GM19035 (cell line): ENCODE measurements around the gene GPR45.
A peak's percentile ranks its signal among the peaks of the same experiment; 100 is the strongest.
"Not testable (repeated sequence)": the region's sequence is repeated elsewhere in the genome, so short reads cannot be mapped to it uniquely, and the experiment has no call there.

Experiments used
- ATAC-seq: cut with Tn5 transposase; IDR thresholded peaks from one replicate; pipeline ENCODE4 v1.9.1; 2021; ENCODE audit not compliant: unreplicated experiment

GPR45 gene, protein sequence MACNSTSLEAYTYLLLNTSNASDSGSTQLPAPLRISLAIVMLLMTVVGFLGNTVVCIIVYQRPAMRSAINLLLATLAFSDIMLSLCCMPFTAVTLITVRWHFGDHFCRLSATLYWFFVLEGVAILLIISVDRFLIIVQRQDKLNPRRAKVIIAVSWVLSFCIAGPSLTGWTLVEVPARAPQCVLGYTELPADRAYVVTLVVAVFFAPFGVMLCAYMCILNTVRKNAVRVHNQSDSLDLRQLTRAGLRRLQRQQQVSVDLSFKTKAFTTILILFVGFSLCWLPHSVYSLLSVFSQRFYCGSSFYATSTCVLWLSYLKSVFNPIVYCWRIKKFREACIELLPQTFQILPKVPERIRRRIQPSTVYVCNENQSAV

DNA sequence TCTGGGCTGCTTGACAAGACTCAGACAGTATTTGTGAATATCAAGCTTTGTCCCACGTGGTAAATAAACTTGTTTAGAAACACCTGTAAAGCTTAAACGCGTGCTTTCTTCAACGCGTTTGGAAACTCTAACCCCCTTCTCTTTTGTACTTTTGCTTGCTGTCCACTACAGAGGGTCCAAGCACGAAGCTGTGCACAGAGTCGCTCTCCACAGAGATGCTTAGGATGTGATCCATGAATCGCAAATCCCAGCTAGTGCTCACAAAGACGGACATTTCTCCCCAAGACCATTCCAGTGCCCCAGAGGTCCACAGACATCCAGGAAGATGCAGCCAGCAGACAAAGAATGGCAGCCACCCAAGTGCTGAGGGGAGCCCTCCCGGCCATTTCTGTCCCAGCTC lies at the start of gene GPR45:
GPR45 (plus strand) TSS at position 301 of the 400 bp plus-strand sequence. CDS start 116 bp downstream, outside the sequence.
- no peak for ATAC-seq

- no peak for ATAC-seq
These were observed 47.4 kb upstream of the GPR45 start for GRCh38 chr2:105194022-105194675.

- ATAC-seq, result no peak
These were observed 44.9 kb upstream of the GPR45 start for GRCh38 chr2:105196651-105197050.

- ATAC-seq, result no peak
These were observed 25.9 kb upstream of the GPR45 start for GRCh38 chr2:105215586-105216192.

- ATAC-seq, result no peak
These were observed 20.9 kb upstream of the GPR45 start for GRCh38 chr2:105220604-105221003.

DNA sequence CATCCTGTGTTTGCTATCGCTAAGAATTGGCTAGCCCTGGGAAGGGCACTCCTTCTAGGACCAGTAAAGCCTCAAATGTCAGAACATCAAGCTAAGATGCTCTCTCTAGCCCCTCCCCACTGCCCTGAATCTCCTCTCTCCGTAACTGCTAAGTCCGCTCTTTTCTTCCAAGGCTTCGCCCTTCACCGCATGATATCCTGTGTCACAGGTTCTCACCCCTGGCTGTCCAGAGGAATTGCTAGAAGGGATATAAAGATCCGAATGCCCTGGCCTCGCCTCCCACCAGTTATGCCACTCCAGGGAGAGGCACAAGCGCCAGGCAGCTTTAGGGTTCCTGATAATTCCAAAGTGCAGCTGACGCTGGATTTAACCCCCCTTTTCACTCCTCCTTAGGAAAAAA lies 17.1 kb upstream of the GPR45 start:
- no peak for ATAC-seq

GRCh38 chr2:105231232-105231619 lies 10.3 kb upstream of the GPR45 start:
- ATAC-seq, result no peak

DNA sequence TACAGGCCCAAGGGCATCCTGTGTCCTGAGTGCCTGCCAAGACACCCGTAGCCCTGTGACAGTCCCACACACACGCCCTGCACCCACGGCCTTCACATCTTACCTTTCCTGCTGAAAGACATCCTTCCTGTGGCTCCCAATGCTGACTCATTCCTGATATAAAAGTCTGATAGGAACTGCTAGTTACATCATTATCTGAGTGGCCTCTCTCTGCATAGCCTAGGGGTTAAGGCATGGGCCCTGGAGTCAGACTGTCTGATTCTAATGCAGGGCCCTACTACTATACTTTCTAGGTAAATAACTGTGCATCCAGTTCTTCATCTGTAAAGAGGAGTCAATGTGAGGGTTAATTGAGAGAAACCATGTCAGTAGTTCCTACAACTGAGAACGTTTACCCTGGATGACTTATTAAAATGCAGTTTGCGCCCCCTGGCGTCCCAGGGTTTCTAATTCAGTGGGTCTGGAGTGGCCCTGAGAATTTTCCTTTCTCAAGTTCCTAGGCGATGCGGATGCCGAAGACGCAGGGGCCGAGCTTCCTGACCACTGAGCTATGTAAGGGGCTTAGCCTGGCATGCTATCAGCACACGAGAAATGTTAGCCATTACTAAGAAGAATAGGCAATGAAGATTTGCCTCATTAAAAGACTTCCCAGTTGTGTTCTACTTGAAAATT lies 6.0 kb upstream of the GPR45 start:
- peak; percentile 69 for ATAC-seq

DNA sequence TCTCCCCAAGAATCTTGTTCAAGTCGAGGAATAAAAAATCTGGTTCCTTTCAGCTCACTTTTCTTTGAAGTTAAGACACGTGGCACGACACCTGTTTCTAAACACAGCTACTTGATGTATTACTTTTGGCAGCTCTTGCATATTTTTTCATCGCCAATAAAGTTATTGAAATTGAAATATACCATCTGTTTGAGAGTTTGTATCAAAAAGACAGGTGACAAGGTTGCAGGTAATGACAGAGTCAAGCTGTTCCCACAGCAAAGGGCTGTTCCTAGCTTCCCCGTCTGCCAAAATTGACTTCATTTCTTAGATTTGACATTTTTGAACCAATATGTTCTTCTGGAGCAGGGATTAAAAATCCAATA lies 5.5 kb upstream of the GPR45 start:
- no peak for ATAC-seq

DNA sequence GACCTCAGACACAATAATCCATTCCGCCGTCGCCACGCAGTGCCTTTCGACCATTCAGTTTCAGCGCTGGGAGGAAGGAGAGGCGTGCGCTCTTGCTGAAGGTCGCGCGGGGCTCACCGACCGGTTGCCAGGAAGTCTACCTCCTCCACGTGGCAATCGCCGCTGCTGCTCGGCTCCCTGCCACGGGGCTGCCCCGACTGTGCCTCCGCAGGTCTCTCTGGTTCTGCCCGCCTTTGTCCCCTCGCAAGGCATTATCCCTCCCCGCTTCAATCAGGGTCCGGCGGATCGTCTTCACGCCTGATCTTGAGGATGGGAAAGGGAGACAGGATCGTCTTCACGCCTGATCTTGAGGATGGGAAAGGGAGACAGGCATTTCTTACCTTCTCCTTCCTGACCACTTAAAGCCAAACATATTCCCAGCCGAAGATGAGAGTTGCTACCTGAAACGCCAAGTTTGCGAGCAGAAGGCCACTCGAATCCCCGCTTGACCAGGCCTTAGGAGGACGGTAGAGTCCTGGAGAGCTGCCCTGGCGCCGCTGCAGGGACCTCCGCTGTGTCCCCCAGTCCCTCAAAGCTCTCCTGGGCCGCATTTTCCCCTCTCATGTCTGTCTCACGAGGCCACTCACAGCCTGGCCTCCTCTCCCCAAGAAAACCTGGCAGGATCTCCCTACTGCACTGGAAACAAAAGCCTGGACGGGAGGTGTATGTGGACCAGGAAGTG lies 4.3 kb upstream of the GPR45 start:
- ATAC-seq, result no peak

- no peak for ATAC-seq
These were observed 2.8 kb upstream of the GPR45 start for GRCh38 chr2:105238664-105239240.

GRCh38 chr2:105239924-105240323 lies 1.6 kb upstream of the GPR45 start:
- ATAC-seq, result no peak

DNA sequence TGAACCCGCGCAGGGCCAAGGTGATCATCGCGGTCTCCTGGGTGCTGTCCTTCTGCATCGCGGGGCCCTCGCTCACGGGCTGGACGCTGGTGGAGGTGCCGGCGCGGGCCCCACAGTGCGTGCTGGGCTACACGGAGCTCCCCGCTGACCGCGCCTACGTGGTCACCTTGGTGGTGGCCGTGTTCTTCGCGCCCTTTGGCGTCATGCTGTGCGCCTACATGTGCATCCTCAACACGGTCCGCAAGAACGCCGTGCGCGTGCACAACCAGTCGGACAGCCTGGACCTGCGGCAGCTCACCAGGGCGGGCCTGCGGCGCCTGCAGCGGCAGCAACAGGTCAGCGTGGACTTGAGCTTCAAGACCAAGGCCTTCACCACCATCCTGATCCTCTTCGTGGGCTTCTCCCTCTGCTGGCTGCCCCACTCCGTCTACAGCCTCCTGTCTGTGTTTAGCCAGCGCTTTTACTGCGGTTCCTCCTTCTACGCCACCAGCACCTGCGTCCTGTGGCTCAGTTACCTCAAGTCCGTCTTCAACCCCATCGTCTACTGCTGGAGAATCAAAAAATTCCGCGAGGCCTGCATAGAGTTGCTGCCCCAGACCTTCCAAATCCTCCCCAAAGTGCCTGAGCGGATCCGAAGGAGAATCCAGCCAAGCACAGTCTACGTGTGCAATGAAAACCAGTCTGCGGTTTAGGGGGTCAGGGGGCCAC lies 897 bp downstream of the GPR45 start:
- no peak for ATAC-seq

- no peak for ATAC-seq
These were observed 2.4 kb downstream of the GPR45 start for GRCh38 chr2:105243961-105244360.

GRCh38 chr2:105244451-105244850 lies 2.9 kb downstream of the GPR45 start:
- no peak for ATAC-seq

DNA sequence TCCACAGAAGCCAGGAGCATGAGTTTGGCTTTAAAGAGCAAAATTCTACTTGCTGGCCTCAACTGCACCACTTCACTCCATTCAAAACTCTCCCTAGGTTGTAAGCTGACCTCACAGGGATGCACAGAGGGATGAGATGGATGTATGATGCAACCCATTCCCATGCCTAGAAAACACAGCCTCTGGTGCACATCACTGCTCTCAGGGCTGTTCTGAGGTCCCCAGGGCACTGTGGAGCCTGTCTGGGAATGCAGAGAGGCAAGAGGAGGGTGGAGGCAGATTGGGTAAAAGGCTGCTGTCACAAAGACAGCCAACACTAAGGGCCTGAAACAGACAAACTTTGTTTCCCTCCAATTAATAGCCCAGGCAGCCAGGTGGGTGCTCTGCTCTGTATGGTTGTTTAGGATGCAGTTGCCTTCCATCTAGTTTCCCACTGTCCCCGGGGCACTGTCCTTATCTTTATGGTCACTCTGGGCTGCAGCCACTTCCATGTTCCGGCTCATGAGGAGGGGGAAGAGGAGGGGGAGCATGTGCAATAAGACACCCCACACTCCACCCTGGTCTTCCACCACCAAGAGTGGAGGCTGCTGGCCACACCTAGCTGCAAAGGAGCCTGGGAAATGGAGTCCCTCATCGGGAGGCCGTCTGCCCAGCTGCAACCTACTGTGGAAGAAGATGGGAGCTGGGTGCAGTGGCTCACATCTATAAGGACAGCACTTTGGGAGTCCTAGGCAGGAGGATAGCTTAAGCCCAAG lies 7.0 kb downstream of the GPR45 start:
- no peak for ATAC-seq

DNA sequence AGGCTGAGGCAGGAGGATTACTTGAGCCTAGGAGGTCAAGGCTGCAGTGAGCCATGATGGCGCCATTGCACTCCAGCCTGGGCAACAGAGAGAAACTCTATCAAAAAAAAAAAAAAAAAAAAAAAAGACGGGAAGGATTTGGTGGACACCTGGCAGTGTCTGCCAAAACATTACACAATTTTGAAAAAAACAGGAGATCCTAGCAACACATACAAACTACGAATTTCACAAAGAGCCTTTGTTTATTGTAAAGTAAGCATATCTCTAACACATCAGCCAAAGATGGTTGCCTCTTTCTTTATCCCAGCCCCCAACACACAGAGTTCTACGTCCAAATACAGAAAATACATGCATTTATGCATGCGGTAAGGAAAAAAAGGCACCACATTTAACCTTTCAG lies 7.6 kb downstream of the GPR45 start:
- ATAC-seq, result no peak

DNA sequence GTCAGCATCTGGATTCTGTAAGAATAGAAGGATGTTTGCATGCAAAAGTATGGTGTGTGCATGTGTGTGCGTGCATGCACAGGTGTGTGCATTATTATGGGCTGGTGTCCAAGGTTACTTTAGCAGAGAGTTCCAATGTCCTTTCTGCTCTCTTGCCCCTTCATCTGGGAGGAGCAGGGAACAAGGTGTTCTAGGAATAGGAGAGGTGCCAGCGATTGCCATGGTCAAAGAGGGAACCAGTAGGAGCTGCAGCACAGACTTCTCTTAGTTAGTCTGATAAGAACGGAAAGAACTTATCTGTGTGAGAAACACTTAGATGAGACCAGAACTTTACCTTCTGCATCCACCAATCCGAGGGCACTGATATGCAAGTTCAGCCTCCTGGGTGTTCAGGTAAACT lies 8.3 kb downstream of the GPR45 start:
- no peak for ATAC-seq

DNA sequence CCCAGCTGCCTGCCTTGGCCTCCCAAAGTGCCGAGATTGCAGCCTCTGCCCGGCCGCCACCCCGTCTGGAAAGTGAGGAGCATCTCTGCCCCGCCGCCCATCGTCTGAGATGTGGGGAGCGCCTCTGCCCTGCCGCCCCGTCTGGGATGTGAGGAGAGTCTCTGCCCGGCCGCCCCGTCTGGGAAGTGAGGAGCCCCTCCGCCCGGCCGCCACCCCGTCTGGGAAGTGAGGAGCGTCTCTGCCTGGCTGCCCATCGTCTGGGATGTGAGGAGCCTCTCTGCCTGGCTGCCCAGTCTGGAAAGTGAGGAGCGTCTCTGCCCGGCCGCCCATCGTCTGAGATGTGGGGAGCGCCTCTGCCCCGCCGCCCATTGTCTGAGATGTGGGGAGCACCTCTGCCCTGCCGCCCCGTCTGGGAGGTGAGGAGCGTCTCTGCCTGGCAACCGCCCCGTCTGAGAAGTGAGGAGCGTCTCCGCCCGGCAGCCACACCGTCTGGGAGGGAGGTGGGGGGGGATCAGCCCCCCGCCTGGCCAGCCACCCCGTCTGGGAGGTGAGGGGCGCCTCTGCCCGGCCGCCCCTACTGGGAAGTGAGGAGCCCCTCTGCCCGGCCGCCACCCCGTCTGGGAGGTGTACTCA lies 9.6 kb downstream of the GPR45 start:
- ATAC-seq, result not testable (repeated sequence)
